Endothelial cell of umbilical vein (primary cell): ENCODE measurements around the gene FKRP. TPM values are rescaled to one million over a fixed set of nuclear protein-coding genes. Genes with fewer than 3 reads are reported as not detected.

ENCODE experiments used
- BruUV-seq: library from RNA; stranded (reverse); fragments of 400-500 nt; replicated peaks from 2 replicates; lab custom pipeline; 2021; lab: Mats Ljungman, UMichigan
- CTCF ChIA-PET: fragments of 300-600, 350-600 bp; sonication (Branson Sonifier 250); formaldehyde crosslinking; loops from one replicate; lab custom pipeline; 2021; ENCODE audit warnings: antibody characterized with exemption, inconsistent platforms; lab: Charles Lee
- POLR2A ChIA-PET: fragments of 300-600, 350-600 bp; sonication (Branson Sonifier 250); formaldehyde crosslinking; loops from one replicate; lab custom pipeline; 2021; ENCODE audit warnings: antibody characterized with exemption, inconsistent platforms; lab: Charles Lee
- DNase-seq: peaks from one replicate; pipeline ENCODE4 v3.0.0-alpha.2; 2011; ENCODE audit warnings: low read depth, low spot score
- FAIRE-seq: peaks from 2 replicates; lab custom pipeline; 2011; peaks lifted over from hg19 to GRCh38; lab: Jason Lieb, UNC
- H2AFZ ChIP-seq: 2 replicates; pipeline ENCODE4 v1.6.0; 2012; ENCODE audit warnings: low read depth, low read length, control low read depth, inconsistent platforms
- H3K27ac ChIP-seq: 2 replicates; pipeline ENCODE4 v1.5.1; 2011; ENCODE audit warnings: low read depth, mild to moderate bottlenecking, control low read depth, low read length, moderate library complexity; ENCODE audit not compliant: insufficient read depth
- H3K27me3 ChIP-seq, 2 experiments: 2 replicates each; pipeline versions ENCODE4 v1.6.0 to v1.6.1; 2011; ENCODE audit warnings: low read length in 2 of 2, mixed read lengths in 1 of 2; ENCODE audit not compliant: control insufficient read depth in 2 of 2, insufficient read depth in 2 of 2
- H3K36me3 ChIP-seq, 2 experiments: 2 replicates in 1 of 2; 3 replicates in 1 of 2; pipeline ENCODE4 v1.5.1; 2011; ENCODE audit warnings: low read length in 2 of 2, mild to moderate bottlenecking in 1 of 2, moderate library complexity in 1 of 2; ENCODE audit not compliant: control insufficient read depth in 2 of 2, insufficient read depth in 2 of 2; ENCODE audit errors: extremely low read depth in 1 of 2
- H3K4me1 ChIP-seq: 3 replicates; pipeline ENCODE4 v1.5.1; 2011; ENCODE audit warnings: mild to moderate bottlenecking, low read length; ENCODE audit not compliant: control insufficient read depth, insufficient read depth; ENCODE audit errors: extremely low read depth
- H3K4me2 ChIP-seq: 2 replicates; pipeline ENCODE4 v1.6.1; 2011; ENCODE audit warnings: low read length, control low read depth, mixed read lengths; ENCODE audit not compliant: insufficient read depth
- H3K4me3 ChIP-seq, 3 experiments: fragments of 200-600 bp in 1 of 3; sonication (generic), shearing (Covaris generic) in 1 of 3; replicated peaks in 1 of 3; 2 replicates each; pipeline ENCODE4 v1.5.1; 2011 to 2016; ENCODE audit warnings: control low read depth in 3 of 3, low read length in 3 of 3, mild to moderate bottlenecking in 2 of 3, inconsistent platforms in 1 of 3, low read depth in 1 of 3, moderate library complexity in 1 of 3; ENCODE audit not compliant: insufficient read depth in 1 of 3
- H3K79me2 ChIP-seq: 2 replicates; pipeline ENCODE4 v1.6.0; 2012; ENCODE audit warnings: low read length, inconsistent platforms; ENCODE audit not compliant: control insufficient read depth, insufficient read depth
- H3K9ac ChIP-seq: replicated peaks from 2 replicates; pipeline ENCODE3; 2011; ENCODE audit warnings: low read length, control low read depth; ENCODE audit not compliant: insufficient read depth; ENCODE audit errors: extremely low read depth
- H3K9me1 ChIP-seq: replicated peaks from 3 replicates; pipeline ENCODE4 v1.6.0; 2011; ENCODE audit warnings: mild to moderate bottlenecking, low read length; ENCODE audit not compliant: control insufficient read depth, insufficient read depth; ENCODE audit errors: extremely low read depth
- H3K9me3 ChIP-seq: replicated peaks from 2 replicates; pipeline ENCODE4 v1.5.1; 2012; ENCODE audit warnings: low read length, inconsistent platforms; ENCODE audit not compliant: control insufficient read depth, insufficient read depth
- H4K20me1 ChIP-seq: replicated peaks from 2 replicates; pipeline ENCODE3; 2011; ENCODE audit warnings: mild to moderate bottlenecking, low read length; ENCODE audit not compliant: control insufficient read depth, insufficient read depth; ENCODE audit errors: extremely low read depth
- EZH2 ChIP-seq: IDR thresholded peaks from 2 replicates; pipeline ENCODE4 v1.6.1; 2012; ENCODE audit warnings: borderline replicate concordance, low read depth, mild to moderate bottlenecking, moderate library complexity, low read length, inconsistent platforms; ENCODE audit not compliant: severe bottlenecking
- FOS ChIP-seq: IDR thresholded peaks from 2 replicates; pipeline ENCODE4 v1.6.1; 2011; ENCODE audit warnings: mild to moderate bottlenecking, low read length, moderate library complexity, borderline replicate concordance; ENCODE audit not compliant: insufficient read depth
- GATA2 ChIP-seq: IDR thresholded peaks from 2 replicates; pipeline ENCODE4 v1.7.0; 2011; ENCODE audit warnings: low read depth, mild to moderate bottlenecking, moderate library complexity, mixed read lengths, low read length; ENCODE audit not compliant: insufficient read length, insufficient read depth
- JUN ChIP-seq: IDR thresholded peaks from 2 replicates; pipeline ENCODE4 v1.6.1; 2011; ENCODE audit warnings: borderline replicate concordance, low read depth; ENCODE audit not compliant: insufficient read length, insufficient read depth
- MYC ChIP-seq: IDR thresholded peaks from one replicate; pipeline ENCODE4 v1.6.1; 2011; ENCODE audit warnings: mild to moderate bottlenecking, low read depth, low read length
- POLR2A ChIP-seq: IDR thresholded peaks from 2 replicates; pipeline ENCODE4 v1.6.1; 2012; ENCODE audit warnings: low read depth, mild to moderate bottlenecking, control low read depth, low read length
- POLR2AphosphoS5 ChIP-seq: IDR thresholded peaks from 2 replicates; pipeline ENCODE4 v1.6.1; 2012; ENCODE audit warnings: low read depth, mild to moderate bottlenecking, control low read depth, low read length, moderate library complexity; ENCODE audit not compliant: insufficient read depth
- dilution Hi-C: fragments of 300-500 bp; cut with MboI; formaldehyde crosslinking; loops from one replicate; pipeline ENCODE4 v1.15.0; 2019; ENCODE audit warnings: low sequenced_read_pairs; ENCODE audit not compliant: extremely low pct_ligation_motif_present
- intact Hi-C: fragments of 100-400 bp; cut with micrococcal nuclease; formaldehyde crosslinking; loops from one replicate; pipeline ENCODE4 v1.10.0; 2022
- polyA plus RNA-seq, 4 experiments: library from polyadenylated mRNA; depleted of rRNA in 3 of 4; stranded (reverse) in 3 of 4; unstranded in 1 of 4; fragments of >200 nt; gene quantifications; 2 replicates each; pipeline versions ENCODE4 v1.2.1 to v1.2.3, GENCODE V29; 2011 to 2012; ENCODE audit warnings: missing spikeins in 1 of 4
- total RNA-seq: library from RNA; stranded (reverse); gene quantifications from 2 replicates; pipeline ENCODE4 v1.2.3, GENCODE V29; 2021
- TF ChIP-seq, protein P1 (sequence below): IDR thresholded peaks from 2 replicates; pipeline ENCODE4 v1.6.1; 2011; ENCODE audit not compliant: insufficient read depth, insufficient read length
- TF ChIP-seq, protein P2 (sequence below), 2 donors: IDR thresholded peaks; 1 replicate in 1 of 2; 2 replicates in 1 of 2; pipeline ENCODE4 v1.5.1; 2011; ENCODE audit warnings: low read length in 2 of 2, mild to moderate bottlenecking in 2 of 2, moderate library complexity in 2 of 2, control low read depth in 1 of 2, inconsistent platforms in 1 of 2, low read depth in 1 of 2; ENCODE audit not compliant: insufficient read depth in 1 of 2; ENCODE audit errors: extremely low read depth in 1 of 2

FKRP gene
- total and polyA plus RNA-seq, 2 donors (not counting 3 experiments of a cell fraction or from before 2014, with no cell fraction given): 31.5 to 32.8 TPM

DNA sequence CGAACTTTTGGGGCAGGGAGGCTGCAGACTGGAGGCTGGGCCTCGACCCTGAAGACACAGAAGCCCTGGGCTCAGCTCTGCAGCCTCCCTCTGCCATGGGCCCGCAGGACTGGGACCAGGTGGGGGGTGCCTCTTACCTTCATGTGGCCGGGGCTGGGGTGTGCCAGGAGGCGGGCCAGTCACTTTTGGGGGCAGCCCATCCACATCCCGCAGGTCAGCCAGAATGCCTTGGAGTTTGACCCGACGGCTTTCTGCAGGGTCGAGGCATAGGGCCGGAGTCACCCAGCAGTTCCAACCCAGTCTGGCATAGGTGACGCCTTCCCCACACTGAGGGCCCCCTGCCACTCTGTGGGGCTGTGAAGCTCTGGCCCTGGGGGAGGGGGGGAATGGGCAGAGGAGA is 18.1 kb upstream of the FKRP start:
- intact Hi-C loops: loop anchor here (1.0 to 2.0 kb wide), 5 partner anchors 13 to 113 kb away; no protein-coding TSS in a partner anchor
- dilution Hi-C loops: no loop called here
- POLR2A ChIA-PET: interaction anchor here (2.3 kb wide), 1 partner anchor 13 kb away, joined by 11 read pairs; no protein-coding TSS in a partner anchor

More for the DNA sequence above, 18.1 kb upstream of the FKRP start:
- Histone ChIP-seq H3K4me3 (no peak overlapping the region), H2AFZ (no peak overlapping the region), H3K4me2 (no peak overlapping the region), H3K9me3 (no peaks in the 10 kb centered on the region), H4K20me1 (no peaks in the 10 kb centered on the region), H3K9ac (no peak overlapping the region), H3K4me1 (peaks cover 56% of the 10 kb centered on the region), H3K27ac (peak overlapping the region; percentile 67), H3K27me3 (no peaks in the 10 kb centered on the region), H3K79me2 (peaks cover 29% of the 10 kb centered on the region), H3K9me1 (no peaks in the 10 kb centered on the region), H3K36me3 (peaks cover 12 to 48% of the 10 kb centered on the region in 2 experiments)
- CTCF ChIA-PET: interaction anchor here (1.0 to 5.8 kb wide), 16 partner anchors 10 to 198 kb away, joined by 3 to 95 read pairs (median 8); partner anchors contain the start of genes DACT3 and PRKD2
- no peak for FAIRE-seq
- BruUV-seq: no TSS peak
- TF ChIP-seq MYC (no peak), JUN (no peak), POLR2AphosphoS5 (no peak), EZH2 (no peak), POLR2A (no peak), GATA2 (no peak), FOS (no peak)
- TF ChIP-seq, protein P1, sequence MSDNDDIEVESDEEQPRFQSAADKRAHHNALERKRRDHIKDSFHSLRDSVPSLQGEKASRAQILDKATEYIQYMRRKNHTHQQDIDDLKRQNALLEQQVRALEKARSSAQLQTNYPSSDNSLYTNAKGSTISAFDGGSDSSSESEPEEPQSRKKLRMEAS: no peak
- TF ChIP-seq, protein P2, sequence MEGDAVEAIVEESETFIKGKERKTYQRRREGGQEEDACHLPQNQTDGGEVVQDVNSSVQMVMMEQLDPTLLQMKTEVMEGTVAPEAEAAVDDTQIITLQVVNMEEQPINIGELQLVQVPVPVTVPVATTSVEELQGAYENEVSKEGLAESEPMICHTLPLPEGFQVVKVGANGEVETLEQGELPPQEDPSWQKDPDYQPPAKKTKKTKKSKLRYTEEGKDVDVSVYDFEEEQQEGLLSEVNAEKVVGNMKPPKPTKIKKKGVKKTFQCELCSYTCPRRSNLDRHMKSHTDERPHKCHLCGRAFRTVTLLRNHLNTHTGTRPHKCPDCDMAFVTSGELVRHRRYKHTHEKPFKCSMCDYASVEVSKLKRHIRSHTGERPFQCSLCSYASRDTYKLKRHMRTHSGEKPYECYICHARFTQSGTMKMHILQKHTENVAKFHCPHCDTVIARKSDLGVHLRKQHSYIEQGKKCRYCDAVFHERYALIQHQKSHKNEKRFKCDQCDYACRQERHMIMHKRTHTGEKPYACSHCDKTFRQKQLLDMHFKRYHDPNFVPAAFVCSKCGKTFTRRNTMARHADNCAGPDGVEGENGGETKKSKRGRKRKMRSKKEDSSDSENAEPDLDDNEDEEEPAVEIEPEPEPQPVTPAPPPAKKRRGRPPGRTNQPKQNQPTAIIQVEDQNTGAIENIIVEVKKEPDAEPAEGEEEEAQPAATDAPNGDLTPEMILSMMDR (IDR thresholded peaks at IDR 0.05; ENCODE audit: extremely low read depth in 1 of 2, insufficient read depth in 1 of 2, low read depth in 1 of 2, low read length in 2 of 2): no peak
- no peak for DNase-seq
